HFF-Myc (cell line): Measurements from ENCODE around the gene EIF4B.
"Not testable (repeated sequence)": the region's sequence is repeated elsewhere in the genome, so short reads cannot be mapped to it uniquely, and the experiment has no call there.

ENCODE experiments used
- DNase-seq: peaks from one replicate; pipeline ENCODE4 v3.0.0-alpha.2; 2011; ENCODE audit warnings: low read depth; ENCODE audit errors: extremely low read depth
- H3K4me3 ChIP-seq: replicated peaks from 2 replicates; pipeline ENCODE4 v1.5.1; 2011; ENCODE audit warnings: low read depth, mild to moderate bottlenecking, control low read depth, low read length
- CTCF ChIP-seq: IDR thresholded peaks from 2 replicates; pipeline ENCODE4 v1.5.1; 2012; ENCODE audit warnings: mild to moderate bottlenecking, low read depth, low read length, control low read depth; ENCODE audit errors: missing control alignments

Gene EIF4B

GRCh38 chr12:52980650-52981423, 25.4 kb upstream of the EIF4B start:
- H3K4me3 ChIP-seq = no peak overlapping the region
- peak; percentile 93 for DNase-seq
- TF ChIP-seq CTCF = peak; percentile 100

- H3K4me3 ChIP-seq = no peak overlapping the region
- TF ChIP-seq CTCF = no peak
- DNase-seq = no peak
Measured at GRCh38 chr12:52984136-52984535, 22.1 kb upstream of the EIF4B start.

- no peak for DNase-seq
- H3K4me3 ChIP-seq = no peak overlapping the region
- TF ChIP-seq CTCF = no peak
Measured at GRCh38 chr12:52988898-52989297, 17.4 kb upstream of the EIF4B start.

GRCh38 chr12:52990206-52990605, 16.1 kb upstream of the EIF4B start:
- no peak overlapping the region for H3K4me3 ChIP-seq
- no peak for DNase-seq
- no peak for TF ChIP-seq CTCF

GRCh38 chr12:52992240-52992639, 14.0 kb upstream of the EIF4B start:
- H3K4me3 ChIP-seq, DNase-seq: not testable (repeated sequence)

- DNase-seq = no peak
Measured at GRCh38 chr12:52992699-52993557, 13.3 kb upstream of the EIF4B start.

More at GRCh38 chr12:52992699-52993557, 13.3 kb upstream of the EIF4B start:
- TF ChIP-seq CTCF = no peak
- H3K4me3 ChIP-seq = no peak overlapping the region
